Heart left ventricle (tissue), 13 donors: ENCODE data around the gene LATS1.

Experiments
- POLR2A ChIP-seq, 2 donors: fragments of 450-650 bp; IDR thresholded peaks; one replicate each; pipeline ENCODE4 v1.6.1; 2017; ENCODE audit warnings: antibody characterized with exemption in 2 of 2, mild to moderate bottlenecking in 2 of 2, moderate library complexity in 2 of 2
- TF ChIP-seq, protein P1 (sequence below), 12 donors: fragments of 200-600 bp; sonication (generic) in 4 of 12; IDR thresholded peaks; one replicate each; pipeline versions ENCODE4 v1.5.0 to v1.8.0; 2018 to 2022; ENCODE audit warnings: antibody characterized with exemption in 12 of 12, mild to moderate bottlenecking in 5 of 12
- donor health status: ischemic (EF 13 %, LVEDD 7.1; RV severe dilation, severe dysfunction).
- donor health status: DM: no; HTN: yes; CAD: no.
- donor health status: DM: no; HTN: no; CAD: no.
- donor health status: ischemic (EF 25% LVEDD 6.9; RV normal size, moderate dysfunction).
- donor health status: ischemic (EF 25% LVEDD 5.7; RV mildly dilated, moderate dysfunction).
- donor health status: ischemic (EF 35%, LVEDD 5.7; RV mildly dilated, moderate dysfunction).
- donor health status: nonischemic (EF 11% LVEDD 7.7; RV severe dilation, severe dysfunction).
- donor health status: DM: yes; HTN: yes; CAD: no.
- donor health status: PGD.
- donor health status: ischemic (EF 29% LVEDD 5.4; RV normal size, mild dysfunction).
- donor health status: nonischemic (EF 23%, LVEDD 6.1; RV moderate dilation, normal function).

DNA sequence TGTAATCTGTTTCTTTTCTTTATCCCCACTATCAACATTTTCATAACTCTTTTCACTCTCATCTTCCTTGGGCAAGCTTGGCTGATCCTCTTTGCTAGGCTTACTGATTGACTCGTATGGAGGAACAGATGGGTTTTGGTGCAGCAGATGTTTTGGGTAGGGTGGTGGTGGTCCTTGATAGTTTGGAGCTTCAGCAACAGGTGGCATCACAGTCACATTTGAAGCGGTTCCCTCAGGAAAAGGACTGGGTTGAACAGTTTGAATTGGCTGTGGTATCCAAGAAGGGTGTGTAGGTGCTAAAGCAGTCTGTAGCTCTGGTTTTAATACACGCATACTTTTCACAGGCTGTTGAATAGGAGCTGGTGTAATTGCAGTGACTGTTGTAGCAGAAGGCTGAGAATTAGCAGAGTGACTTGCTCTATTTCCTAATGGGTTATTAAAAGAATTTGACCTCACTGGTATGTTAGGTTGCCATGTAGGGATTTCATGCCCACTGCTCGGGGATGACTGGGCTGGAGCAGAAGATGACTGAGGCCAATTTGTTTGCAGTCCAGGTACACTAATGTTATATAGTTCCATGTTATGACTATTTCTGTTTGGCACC is 34.5 kb downstream of the LATS1 start:
- TF ChIP-seq, protein P1, sequence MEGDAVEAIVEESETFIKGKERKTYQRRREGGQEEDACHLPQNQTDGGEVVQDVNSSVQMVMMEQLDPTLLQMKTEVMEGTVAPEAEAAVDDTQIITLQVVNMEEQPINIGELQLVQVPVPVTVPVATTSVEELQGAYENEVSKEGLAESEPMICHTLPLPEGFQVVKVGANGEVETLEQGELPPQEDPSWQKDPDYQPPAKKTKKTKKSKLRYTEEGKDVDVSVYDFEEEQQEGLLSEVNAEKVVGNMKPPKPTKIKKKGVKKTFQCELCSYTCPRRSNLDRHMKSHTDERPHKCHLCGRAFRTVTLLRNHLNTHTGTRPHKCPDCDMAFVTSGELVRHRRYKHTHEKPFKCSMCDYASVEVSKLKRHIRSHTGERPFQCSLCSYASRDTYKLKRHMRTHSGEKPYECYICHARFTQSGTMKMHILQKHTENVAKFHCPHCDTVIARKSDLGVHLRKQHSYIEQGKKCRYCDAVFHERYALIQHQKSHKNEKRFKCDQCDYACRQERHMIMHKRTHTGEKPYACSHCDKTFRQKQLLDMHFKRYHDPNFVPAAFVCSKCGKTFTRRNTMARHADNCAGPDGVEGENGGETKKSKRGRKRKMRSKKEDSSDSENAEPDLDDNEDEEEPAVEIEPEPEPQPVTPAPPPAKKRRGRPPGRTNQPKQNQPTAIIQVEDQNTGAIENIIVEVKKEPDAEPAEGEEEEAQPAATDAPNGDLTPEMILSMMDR (IDR thresholded peaks at IDR 0.05), result no peak
- TF ChIP-seq POLR2A (IDR thresholded peaks at IDR 0.05), result no peak
